H9 (cell line): ENCODE data around the gene TUT4. TPM values are rescaled to one million over a fixed set of nuclear protein-coding genes. Genes with fewer than 3 reads are reported as not detected.

Experiments
- DNase-seq: peaks from one replicate; pipeline ENCODE4 v3.0.0-alpha.2; 2017
- H2AFZ ChIP-seq: one replicate; pipeline ENCODE4 v1.6.1; 2013; ENCODE audit warnings: mild to moderate bottlenecking, low read length, control low read depth, moderate library complexity
- H2AK5ac ChIP-seq: 2 replicates; pipeline ENCODE4 v1.6.1; 2013; ENCODE audit warnings: low read length, control low read depth, mixed read lengths; ENCODE audit not compliant: insufficient read length
- H2BK120ac ChIP-seq: one replicate; pipeline ENCODE4 v1.6.1; 2013; ENCODE audit warnings: low read depth, mild to moderate bottlenecking, low read length, control low read depth, inconsistent platforms; ENCODE audit not compliant: poor library complexity, severe bottlenecking
- H2BK12ac ChIP-seq: 2 replicates; pipeline ENCODE4 v1.6.1; 2013; ENCODE audit warnings: low read length, control low read depth, mixed read lengths, low read depth; ENCODE audit not compliant: insufficient read length
- H2BK15ac ChIP-seq: 2 replicates; pipeline ENCODE4 v1.6.1; 2013; ENCODE audit warnings: low read depth, low read length, control low read depth
- H2BK20ac ChIP-seq: one replicate; pipeline ENCODE4 v1.6.1; 2013; ENCODE audit warnings: low read depth, mild to moderate bottlenecking, low read length, control low read depth, inconsistent platforms; ENCODE audit not compliant: poor library complexity, severe bottlenecking
- H2BK5ac ChIP-seq: 2 replicates; pipeline ENCODE4 v1.6.1; 2013; ENCODE audit warnings: low read length, control low read depth, mixed read lengths; ENCODE audit not compliant: insufficient read length
- H3K14ac ChIP-seq: 2 replicates; pipeline ENCODE4 v1.6.1; 2013; ENCODE audit warnings: low read length, control low read depth; ENCODE audit not compliant: insufficient read depth
- H3K18ac ChIP-seq: 2 replicates; pipeline ENCODE4 v1.6.1; 2013; ENCODE audit warnings: low read depth, mild to moderate bottlenecking, mixed read lengths, low read length, control low read depth; ENCODE audit not compliant: insufficient read length
- H3K23ac ChIP-seq: 2 replicates; pipeline ENCODE4 v1.6.1; 2013; ENCODE audit warnings: low read length, control low read depth, mixed read lengths, low read depth; ENCODE audit not compliant: insufficient read length
- H3K23me2 ChIP-seq: 2 replicates; pipeline ENCODE4 v1.6.1; 2013; ENCODE audit warnings: low read depth, mild to moderate bottlenecking, mixed read lengths, low read length, control low read depth; ENCODE audit not compliant: insufficient read length, poor library complexity, severe bottlenecking
- H3K27ac ChIP-seq: 2 replicates; pipeline ENCODE4 v1.5.1; 2013; ENCODE audit warnings: low read length, control low read depth, mixed read lengths, low read depth; ENCODE audit not compliant: insufficient read length
- H3K27me3 ChIP-seq: 2 replicates; pipeline ENCODE4 v1.6.1; 2013; ENCODE audit warnings: low read length, control low read depth, inconsistent platforms; ENCODE audit not compliant: insufficient read depth
- H3K4ac ChIP-seq: 2 replicates; pipeline ENCODE4 v1.6.1; 2013; ENCODE audit warnings: low read depth, mild to moderate bottlenecking, control low read depth, inconsistent platforms, low read length, moderate library complexity
- H3K4me1 ChIP-seq: 2 replicates; pipeline ENCODE4 v1.6.1; 2013; ENCODE audit warnings: low read length, control low read depth, inconsistent platforms; ENCODE audit not compliant: insufficient read depth
- H3K4me2 ChIP-seq: 2 replicates; pipeline ENCODE4 v1.6.1; 2013; ENCODE audit warnings: low read length, control low read depth, mixed read lengths; ENCODE audit not compliant: insufficient read length, insufficient read depth
- H3K56ac ChIP-seq: 2 replicates; pipeline ENCODE4 v1.6.1; 2013; ENCODE audit warnings: low read depth, mild to moderate bottlenecking, mixed read lengths, low read length, control low read depth; ENCODE audit not compliant: insufficient read length
- H3K79me1 ChIP-seq: 2 replicates; pipeline ENCODE4 v1.6.1; 2013; ENCODE audit warnings: low read depth, mild to moderate bottlenecking, moderate library complexity, low read length, control low read depth, inconsistent platforms; ENCODE audit not compliant: insufficient read depth, poor library complexity, severe bottlenecking
- H3K79me2 ChIP-seq: 2 replicates; pipeline ENCODE4 v1.6.1; 2013; ENCODE audit warnings: low read length, control low read depth, inconsistent platforms; ENCODE audit not compliant: insufficient read depth
- H3K9ac ChIP-seq: 2 replicates; pipeline ENCODE4 v1.6.1; 2013; ENCODE audit warnings: low read length, control low read depth, mixed read lengths; ENCODE audit not compliant: insufficient read length; ENCODE audit errors: extremely low read depth
- H3K9me3 ChIP-seq: one replicate; pipeline ENCODE4 v1.6.1; 2013; ENCODE audit warnings: low read depth, low read length, inconsistent platforms; ENCODE audit not compliant: control insufficient read depth
- H3T11ph ChIP-seq: one replicate; pipeline ENCODE4 v1.6.1; 2013; ENCODE audit warnings: mild to moderate bottlenecking, low read length, control low read depth, inconsistent platforms
- H4K20me1 ChIP-seq: one replicate; pipeline ENCODE4 v1.6.1; 2013; ENCODE audit not compliant: control insufficient read depth, insufficient read length, insufficient read depth
- H4K5ac ChIP-seq: 2 replicates; pipeline ENCODE4 v1.6.1; 2013; ENCODE audit warnings: low read depth, mild to moderate bottlenecking, mixed read lengths, low read length, control low read depth; ENCODE audit not compliant: insufficient read length
- H4K8ac ChIP-seq: replicated peaks from 2 replicates; pipeline ENCODE4 v1.6.1; 2013; ENCODE audit warnings: low read length, control low read depth, mixed read lengths, low read depth; ENCODE audit not compliant: insufficient read length
- H4K91ac ChIP-seq: 2 replicates; pipeline ENCODE4 v1.6.1; 2013; ENCODE audit warnings: low read depth, mild to moderate bottlenecking, moderate library complexity, mixed read lengths, low read length, control low read depth; ENCODE audit not compliant: insufficient read length
- H3K27ac Mint-ChIP-seq, 3 experiments: 2 replicates in 2 of 3; 3 replicates in 1 of 3; pipeline ENCODE4 v1.8.0; 2020 to 2021; ENCODE audit warnings: mixed read lengths in 3 of 3, mild to moderate bottlenecking in 1 of 3, moderate library complexity in 1 of 3
- H3K27me3 Mint-ChIP-seq: 2 replicates; pipeline ENCODE4 v1.8.0; 2021; ENCODE audit warnings: low read depth, mild to moderate bottlenecking, moderate library complexity, mixed read lengths
- H3K36me3 Mint-ChIP-seq, 3 experiments: 2 replicates in 2 of 3; 3 replicates in 1 of 3; pipeline ENCODE4 v1.8.0; 2020 to 2021; ENCODE audit warnings: low read depth in 3 of 3, mixed read lengths in 3 of 3; ENCODE audit not compliant: insufficient read depth in 1 of 3
- H3K4me1 Mint-ChIP-seq, 2 experiments: 2 replicates each; pipeline ENCODE4 v1.8.0; 2020; ENCODE audit warnings: mixed read lengths in 2 of 2
- H3K4me3 Mint-ChIP-seq, 2 experiments: 2 replicates in 1 of 2; 3 replicates in 1 of 2; pipeline ENCODE4 v1.8.0; 2020 to 2021; ENCODE audit warnings: mild to moderate bottlenecking in 2 of 2, mixed read lengths in 2 of 2, moderate library complexity in 1 of 2
- H3K9me3 Mint-ChIP-seq, 2 experiments: 2 replicates in 1 of 2; 3 replicates in 1 of 2; pipeline ENCODE4 v1.8.0; 2020; ENCODE audit warnings: mild to moderate bottlenecking in 2 of 2, mixed read lengths in 2 of 2, moderate library complexity in 1 of 2
- WGBS: extraction: QIAGEN DNeasy Blood & Tissue Kit; methylation state at CpG from one replicate; pipeline ENCODE4 v1.1.7; 2013; ENCODE audit warnings: missing lambda C conversion rate, low lambda C conversion rate, mixed read lengths; ENCODE audit not compliant: insufficient read length; ENCODE audit errors: extremely low coverage; 5-methylcytosine and 5-hydroxymethylcytosine counted together
- total RNA-seq: library from RNA; stranded (reverse); gene quantifications from 2 replicates; pipeline ENCODE4 v1.2.1, GENCODE V29; 2021
- TF ChIP-seq, protein P1 (sequence below): fragments of 200-600 bp; sonication (generic); conservative IDR thresholded peaks from 3 replicates; pipeline ENCODE4 v1.8.0; 2021; ENCODE audit warnings: antibody characterized with exemption, mild to moderate bottlenecking

TUT4 gene
- total RNA-seq, 1 experiment from 2014 or later, result 59.3 TPM

DNA sequence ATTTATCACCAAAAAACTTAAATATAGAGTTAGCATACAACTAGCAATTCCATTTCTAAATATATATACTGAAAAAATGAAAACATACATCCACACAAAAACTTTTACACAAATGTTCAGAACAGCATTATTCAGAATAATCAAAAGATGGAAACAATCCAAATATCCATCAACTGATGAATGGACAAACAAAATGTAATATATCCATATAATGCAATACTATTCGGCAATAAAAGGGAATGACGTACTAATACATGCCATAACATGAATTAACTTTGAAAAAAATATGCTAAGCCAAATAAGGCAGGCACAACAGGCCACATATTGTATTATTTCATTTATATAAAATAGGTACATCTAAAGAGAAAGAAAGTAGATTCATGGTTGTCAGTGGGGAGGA lies 33.9 kb downstream of the TUT4 start:
- Histone ChIP-seq H4K91ac (no peak overlapping the region), H3K4me1 (no peaks in the 10 kb centered on the region), H2BK15ac (no peak overlapping the region), H3K18ac (no peak overlapping the region), H3K23ac (no peak overlapping the region), H2BK12ac (no peak overlapping the region), H3K27me3 (no peaks in the 10 kb centered on the region), H3K27ac (no peak overlapping the region), H3K4me2 (no peak overlapping the region), H3K9me3 (no peaks in the 10 kb centered on the region), H3T11ph (no peak overlapping the region), H2BK5ac (no peak overlapping the region), H4K8ac (no peak overlapping the region), H3K79me2 (no peaks in the 10 kb centered on the region), H3K23me2 (no peaks in the 10 kb centered on the region), H3K56ac (no peak overlapping the region), H3K9ac (no peak overlapping the region), H3K79me1 (peaks cover 2% of the 10 kb centered on the region), H2BK120ac (no peak overlapping the region), H3K14ac (no peak overlapping the region), H2AFZ (no peak overlapping the region), H2AK5ac (no peak overlapping the region), H4K5ac (no peak overlapping the region), H3K4ac (no peak overlapping the region), H2BK20ac (no peak overlapping the region), H4K20me1 (no peaks in the 10 kb centered on the region)
- Mint-ChIP-seq H3K36me3 (peaks cover 0 to 19% (median 15%) of the 10 kb centered on the region in 3 experiments; a peak in 5 of 7 replicates), H3K4me1 (peaks cover 6 to 9% of the 10 kb centered on the region in 2 experiments), H3K9me3 (no peaks in the 10 kb centered on the region), H3K27me3 (no peaks in the 10 kb centered on the region), H3K27ac (no peak overlapping the region), H3K4me3 (no peak overlapping the region)
- no peak for DNase-seq
- TF ChIP-seq, protein P1, sequence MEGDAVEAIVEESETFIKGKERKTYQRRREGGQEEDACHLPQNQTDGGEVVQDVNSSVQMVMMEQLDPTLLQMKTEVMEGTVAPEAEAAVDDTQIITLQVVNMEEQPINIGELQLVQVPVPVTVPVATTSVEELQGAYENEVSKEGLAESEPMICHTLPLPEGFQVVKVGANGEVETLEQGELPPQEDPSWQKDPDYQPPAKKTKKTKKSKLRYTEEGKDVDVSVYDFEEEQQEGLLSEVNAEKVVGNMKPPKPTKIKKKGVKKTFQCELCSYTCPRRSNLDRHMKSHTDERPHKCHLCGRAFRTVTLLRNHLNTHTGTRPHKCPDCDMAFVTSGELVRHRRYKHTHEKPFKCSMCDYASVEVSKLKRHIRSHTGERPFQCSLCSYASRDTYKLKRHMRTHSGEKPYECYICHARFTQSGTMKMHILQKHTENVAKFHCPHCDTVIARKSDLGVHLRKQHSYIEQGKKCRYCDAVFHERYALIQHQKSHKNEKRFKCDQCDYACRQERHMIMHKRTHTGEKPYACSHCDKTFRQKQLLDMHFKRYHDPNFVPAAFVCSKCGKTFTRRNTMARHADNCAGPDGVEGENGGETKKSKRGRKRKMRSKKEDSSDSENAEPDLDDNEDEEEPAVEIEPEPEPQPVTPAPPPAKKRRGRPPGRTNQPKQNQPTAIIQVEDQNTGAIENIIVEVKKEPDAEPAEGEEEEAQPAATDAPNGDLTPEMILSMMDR, result no peak
- no CpG with 5 or more reads among the region's 2 CpGs for WGBS
